ENCODE data around the gene DGKQ. TPM values are rescaled to one million over a fixed set of nuclear protein-coding genes. Genes with fewer than 3 reads are reported as not detected.

DGKQ gene
- total RNA-seq, 1 experiment from 2014 or later: 12.2 TPM

GRCh38 chr4:947491-947971 lies 25.8 kb downstream of the DGKQ start:
- H3K27ac ChIP-seq (ENCODE audit: low read length): no peak overlapping the region
- H3K4me3 ChIP-seq (ENCODE audit: low read depth in 2 of 2, low read length in 2 of 2): no peak overlapping the region
- POLR2A ChIA-PET: no interaction called here

DNA sequence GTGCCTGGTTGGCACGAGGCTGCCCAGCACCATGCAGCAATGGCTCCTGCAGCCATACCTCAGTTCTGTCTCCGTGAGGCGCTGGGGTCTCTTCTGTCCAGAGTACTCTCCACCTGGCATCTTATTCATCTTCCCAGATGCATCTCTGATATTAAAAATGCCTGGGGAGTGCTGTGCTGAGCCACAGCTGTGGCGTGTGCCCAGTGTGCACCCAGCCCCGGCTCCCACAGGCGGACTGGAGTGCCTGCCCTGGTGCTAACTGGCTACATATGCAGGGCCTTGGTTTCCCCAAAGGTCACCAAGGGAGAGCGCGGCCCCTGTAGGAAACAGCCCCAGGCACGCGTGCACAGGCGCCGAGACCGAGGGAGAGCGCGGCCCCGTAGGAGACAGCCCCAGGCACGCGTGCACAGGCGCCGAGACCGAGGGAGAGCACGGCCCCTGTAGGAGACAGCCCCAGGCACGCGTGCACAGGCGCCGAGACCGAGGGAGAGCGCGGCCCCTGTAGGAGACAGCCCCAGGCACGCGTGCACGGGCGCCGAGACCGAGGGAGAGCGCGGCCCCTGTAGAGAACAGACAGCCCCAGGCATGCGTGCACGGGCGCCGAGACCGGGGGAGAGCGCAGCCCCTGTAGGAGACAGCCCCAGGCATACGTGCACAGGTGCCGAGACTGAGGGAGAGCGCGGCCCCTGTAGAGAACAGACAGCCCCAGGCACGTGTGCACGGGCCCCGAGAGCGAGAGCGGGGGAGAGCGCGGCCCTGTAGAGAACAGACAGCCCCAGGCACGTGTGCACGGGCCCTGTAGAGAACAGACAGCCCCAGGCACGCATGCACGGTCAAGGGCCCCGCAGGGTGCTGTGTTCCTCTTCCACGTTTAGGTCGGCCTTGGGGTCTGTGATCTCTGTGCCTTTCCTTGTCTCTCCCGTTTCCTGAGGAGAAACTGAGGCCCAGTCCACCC lies 26.6 kb downstream of the DGKQ start:
- POLR2A ChIA-PET: interaction anchor here (0.6 kb wide), 1 partner anchor 10 kb away, joined by 5 read pairs; no protein-coding TSS in a partner anchor

More at GRCh38 chr4:947491-947971, 25.8 kb downstream of the DGKQ start:
- in situ Hi-C loops (cut with HindIII; ENCODE audit: low pct_unique_long_range_greater_than_20kb, low sequenced_read_pairs): no loop called here
- no TSS peak for BruUV-seq (replicated peaks)
- Histone ChIP-seq H3K4me1 (ENCODE audit: control insufficient read depth, insufficient read depth, low read length) (no peaks in the 10 kb centered on the region), H3K9me3 (ENCODE audit: control insufficient read depth, insufficient read depth, low read depth, low read length) (no peaks in the 10 kb centered on the region), H3K36me3 (ENCODE audit: control insufficient read depth, insufficient read depth, low read length) (no peaks in the 10 kb centered on the region), H3K27me3 (ENCODE audit: control insufficient read depth, insufficient read depth, low read length) (no peaks in the 10 kb centered on the region)
- TF ChIP-seq SIN3A (IDR thresholded peaks at IDR 0.05; ENCODE audit: borderline replicate concordance, insufficient read depth, low read depth, low read length): no peak
- DNase-seq (ENCODE audit: low read depth, low spot score) (no peak), ATAC-seq (no peak)
- intact Hi-C loops (cut with micrococcal nuclease; ENCODE audit: unreplicated experiment): no loop called here
- CTCF ChIA-PET: no interaction called here

More for the DNA sequence above, 26.6 kb downstream of the DGKQ start:
- DNase-seq (ENCODE audit: low read depth, low spot score): no peak
- Histone ChIP-seq H3K4me3 (ENCODE audit: low read depth in 2 of 2, low read length in 2 of 2) (no peak overlapping the region), H3K36me3 (ENCODE audit: control insufficient read depth, insufficient read depth, low read length) (no peaks in the 10 kb centered on the region), H3K27ac (ENCODE audit: low read length) (no peak overlapping the region), H3K27me3 (ENCODE audit: control insufficient read depth, insufficient read depth, low read length) (no peaks in the 10 kb centered on the region), H3K4me1 (ENCODE audit: control insufficient read depth, insufficient read depth, low read length) (no peaks in the 10 kb centered on the region), H3K9me3 (ENCODE audit: control insufficient read depth, insufficient read depth, low read depth, low read length) (no peaks in the 10 kb centered on the region)
- BruUV-seq (replicated peaks): no TSS peak
- no peak for ATAC-seq
- no peak for TF ChIP-seq REST (IDR thresholded peaks at IDR 0.05; ENCODE audit: insufficient read depth in 1 of 2, low read depth in 2 of 2, low read length in 1 of 2)
- no peak for TF ChIP-seq SIN3A (IDR thresholded peaks at IDR 0.05; ENCODE audit: borderline replicate concordance, insufficient read depth, low read depth, low read length)
- no peak for TF ChIP-seq CTCF (IDR thresholded peaks at IDR 0.05)
- no peak for TF ChIP-seq TCF7L2 (IDR thresholded peaks at IDR 0.05; ENCODE audit: low read depth, low read length)
- TF ChIP-seq POLR2AphosphoS5 (IDR thresholded peaks at IDR 0.05; ENCODE audit: low read depth, low read length): no peak
- in situ Hi-C loops (cut with HindIII; ENCODE audit: low pct_unique_long_range_greater_than_20kb, low sequenced_read_pairs): no loop called here
- intact Hi-C loops (cut with micrococcal nuclease; ENCODE audit: unreplicated experiment): no loop called here
- CTCF ChIA-PET: no interaction called here
